CD4-positive, alpha-beta memory T cell (primary cell): ENCODE data around the gene ADCY9. TPM values are rescaled to one million over a fixed set of nuclear protein-coding genes. Genes with fewer than 3 reads are reported as not detected.

Experiments
- CTCF ChIA-PET: fragments of 350-600 bp; sonication (Branson Sonifier 250); formaldehyde crosslinking; loops from one replicate; lab custom pipeline; 2021; ENCODE audit warnings: inconsistent platforms; ENCODE audit not compliant: partially characterized antibody; lab: Charles Lee
- POLR2A ChIA-PET: fragments of 350-600 bp; sonication (Branson Sonifier 250); formaldehyde crosslinking; loops from one replicate; lab custom pipeline; 2021; ENCODE audit not compliant: partially characterized antibody; lab: Charles Lee
- DNase-seq, 5 donors: peaks; one replicate each; pipeline versions ENCODE4 v3.0.0 to v3.0.0-alpha.2; 2020 to 2022; ENCODE audit warnings: mixed read lengths in 1 of 5
- H3K27ac ChIP-seq: one replicate; pipeline ENCODE4 v1.7.0; 2013; ENCODE audit warnings: low read depth, low read length
- H3K27me3 ChIP-seq: 2 replicates; pipeline ENCODE4 v1.7.0; 2013; ENCODE audit warnings: mild to moderate bottlenecking, low read length, moderate library complexity; ENCODE audit not compliant: insufficient read depth
- H3K36me3 ChIP-seq: 2 replicates; pipeline ENCODE4 v1.7.0; 2013; ENCODE audit warnings: mild to moderate bottlenecking, low read length, moderate library complexity; ENCODE audit not compliant: insufficient read depth
- H3K4me1 ChIP-seq: 2 replicates; pipeline ENCODE4 v1.7.0; 2013; ENCODE audit warnings: mild to moderate bottlenecking, low read length, moderate library complexity; ENCODE audit not compliant: insufficient read depth
- H3K4me3 ChIP-seq, 2 donors: one replicate each; pipeline ENCODE4 v1.7.0; 2013; ENCODE audit warnings: low read length in 2 of 2, mild to moderate bottlenecking in 1 of 2
- H3K9me3 ChIP-seq, 2 donors: one replicate each; pipeline ENCODE4 v1.7.0; 2013; ENCODE audit warnings: low read length in 2 of 2, control low read depth in 1 of 2; ENCODE audit not compliant: control insufficient read depth in 1 of 2
- H3K27ac Mint-ChIP-seq, 7 donors: one replicate each; pipeline ENCODE4 v1.8.0; 2020 to 2021; ENCODE audit warnings: mixed read lengths in 7 of 7, mild to moderate bottlenecking in 6 of 7, inconsistent platforms in 3 of 7, moderate library complexity in 3 of 7
- H3K27me3 Mint-ChIP-seq, 2 donors: one replicate each; pipeline ENCODE4 v1.8.0; 2020 to 2021; ENCODE audit warnings: mixed read lengths in 2 of 2
- H3K36me3 Mint-ChIP-seq, 2 donors: one replicate each; pipeline ENCODE4 v1.8.0; 2020 to 2021; ENCODE audit warnings: mixed read lengths in 2 of 2, inconsistent platforms in 1 of 2, mild to moderate bottlenecking in 1 of 2
- H3K4me1 Mint-ChIP-seq, 4 donors: one replicate each; pipeline ENCODE4 v1.8.0; 2020 to 2021; ENCODE audit warnings: mixed read lengths in 4 of 4, mild to moderate bottlenecking in 1 of 4
- H3K4me3 Mint-ChIP-seq, 8 donors: one replicate each; pipeline ENCODE4 v1.8.0; 2020 to 2021; ENCODE audit warnings: mixed read lengths in 8 of 8, mild to moderate bottlenecking in 7 of 8, moderate library complexity in 6 of 8, inconsistent platforms in 3 of 8
- H3K9me3 Mint-ChIP-seq, 8 donors: one replicate each; pipeline ENCODE4 v1.8.0; 2020 to 2021; ENCODE audit warnings: mixed read lengths in 8 of 8, mild to moderate bottlenecking in 5 of 8, inconsistent platforms in 3 of 8, moderate library complexity in 1 of 8
- intact Hi-C: fragments of 100-400 bp; cut with micrococcal nuclease; formaldehyde crosslinking; loops from one replicate; pipeline ENCODE4 v1.15.1; 2023
- polyA plus RNA-seq, 2 donors: library from polyadenylated mRNA; unstranded; fragments of 300-500 nt; fragmentation: Illumina TruSeq; gene quantifications; one replicate each; pipeline ENCODE4 v1.2.3, GENCODE V29; 2021
- total RNA-seq, 2 experiments: library from RNA; stranded (reverse); gene quantifications; one replicate each; pipeline ENCODE4 v1.2.3, GENCODE V29; 2021

Gene ADCY9
- total and polyA plus RNA-seq, 4 experiments from 2014 or later, result 0.26 to 8.1 (median 4.5) TPM

DNA sequence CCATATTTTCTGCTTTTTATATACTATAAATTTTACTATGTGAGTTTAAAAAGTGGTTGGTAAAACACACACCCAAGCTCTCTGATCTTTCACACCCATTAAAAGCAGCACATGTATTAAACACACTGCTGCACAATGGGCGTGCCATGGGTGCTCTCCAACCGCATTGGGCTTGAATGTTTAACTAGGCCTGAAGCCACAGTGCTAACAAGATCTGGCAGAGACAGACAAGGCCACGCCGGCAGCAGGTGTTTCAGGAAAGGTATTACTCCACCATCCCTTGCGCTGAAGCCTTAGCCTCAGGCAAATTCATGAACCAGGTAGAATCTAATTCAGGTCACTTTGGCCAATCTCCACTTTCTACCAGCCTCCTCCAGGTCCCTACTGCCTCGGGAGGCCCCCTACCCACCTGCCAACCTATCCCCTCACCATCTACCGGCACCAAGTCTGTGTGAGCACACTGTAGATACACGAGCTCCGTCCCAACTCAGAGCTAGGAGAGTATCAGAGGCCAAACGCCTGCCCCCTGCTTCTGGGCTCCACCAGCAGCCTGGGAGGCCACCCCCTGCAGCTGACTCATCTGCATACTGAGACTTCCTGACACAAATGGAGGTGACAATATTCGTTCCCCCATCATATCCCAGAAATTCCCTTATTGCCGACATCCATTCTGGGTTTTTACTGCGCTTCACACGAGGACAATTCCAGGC lies 95.0 kb downstream of the ADCY9 start:
- Histone ChIP-seq H3K27me3 (no peaks in the 10 kb centered on the region), H3K4me1 (peaks cover 9% of the 10 kb centered on the region), H3K36me3 (no peaks in the 10 kb centered on the region), H3K4me3 (no peak overlapping the region), H3K27ac (no peak overlapping the region), H3K9me3 (no peaks in the 10 kb centered on the region)
- DNase-seq, result no peak
- peaks cover 0 to 1% (median 0%) of the 10 kb centered on the region in 8 donors for H3K9me3 Mint-ChIP-seq
- ChIA-PET CTCF (interaction anchor here (0.6 kb wide), 1 partner anchor 20 kb away, joined by 3 read pairs; no protein-coding TSS in a partner anchor), POLR2A (no interaction called here)
- H3K4me1 Mint-ChIP-seq, result peaks cover 8 to 15% (median 12%) of the 10 kb centered on the region in 4 donors
- intact Hi-C loops, result no loop called here
- H3K36me3 Mint-ChIP-seq, result no peaks in the 10 kb centered on the region
- peak overlapping the region in 2 of 7 donors; percentile 0 to 50 for H3K27ac Mint-ChIP-seq
- no peak overlapping the region for H3K4me3 Mint-ChIP-seq
- no peaks in the 10 kb centered on the region for H3K27me3 Mint-ChIP-seq

DNA sequence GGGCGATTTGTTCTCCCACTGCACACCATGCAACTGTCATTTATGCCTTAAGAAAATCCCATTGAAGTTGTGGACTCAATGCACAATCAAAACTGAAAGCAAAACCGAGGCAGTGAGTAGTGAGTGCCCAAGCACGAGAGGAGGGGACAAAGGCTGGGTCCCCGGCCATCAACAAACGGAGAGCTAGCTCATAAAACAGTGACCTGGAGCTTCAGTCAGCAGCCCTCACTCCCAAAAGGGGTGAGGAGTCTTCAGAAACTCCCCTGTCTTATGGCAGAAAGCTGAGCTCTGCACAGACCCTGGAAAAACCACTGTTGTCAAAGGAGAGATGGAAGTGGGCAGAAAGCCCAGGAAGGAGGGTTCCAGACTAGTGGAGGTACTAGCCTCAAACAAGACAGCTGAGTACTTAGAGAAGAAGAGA lies 96.9 kb downstream of the ADCY9 start:
- Mint-ChIP-seq H3K4me1 (peaks cover 9 to 18% (median 13%) of the 10 kb centered on the region in 4 donors), H3K36me3 (no peaks in the 10 kb centered on the region), H3K27ac (peak overlapping the region in 3 of 7 donors; percentile 32 to 92 (median 80)), H3K27me3 (no peaks in the 10 kb centered on the region), H3K9me3 (peaks cover 0 to 1% (median 0%) of the 10 kb centered on the region in 8 donors), H3K4me3 (peak overlapping the region in 7 of 8 donors; percentile 54 to 84 (median 65))
- no peak overlapping the region for H3K27ac ChIP-seq
- H3K4me1 ChIP-seq, result peaks cover 9% of the 10 kb centered on the region
- H3K9me3 ChIP-seq, result no peaks in the 10 kb centered on the region
- CTCF ChIA-PET, result interaction anchor here (1.2 kb wide), 1 partner anchor 89 kb away, joined by 3 read pairs; no protein-coding TSS in a partner anchor
- no peaks in the 10 kb centered on the region for H3K27me3 ChIP-seq
- no peak for DNase-seq
- POLR2A ChIA-PET, result no interaction called here
- H3K36me3 ChIP-seq, result no peaks in the 10 kb centered on the region
- H3K4me3 ChIP-seq, result no peak overlapping the region
- intact Hi-C loops, result no loop called here

- Histone ChIP-seq H3K27ac (no peak overlapping the region), H3K9me3 (no peaks in the 10 kb centered on the region), H3K27me3 (no peaks in the 10 kb centered on the region), H3K4me1 (peaks cover 9% of the 10 kb centered on the region), H3K4me3 (no peak overlapping the region), H3K36me3 (no peaks in the 10 kb centered on the region)
- Mint-ChIP-seq H3K27me3 (no peaks in the 10 kb centered on the region), H3K4me1 (peaks cover 9 to 18% (median 13%) of the 10 kb centered on the region in 4 donors), H3K9me3 (peaks cover 0 to 1% (median 0%) of the 10 kb centered on the region in 8 donors), H3K27ac (peak overlapping the region in 1 of 7 donors; percentile 60), H3K36me3 (no peaks in the 10 kb centered on the region), H3K4me3 (peak overlapping the region in 2 of 8 donors; percentile 4 to 6)
- intact Hi-C loops, result no loop called here
- ChIA-PET POLR2A (no interaction called here), CTCF (interaction anchor here (1.2 kb wide), 1 partner anchor 90 kb away, joined by 3 read pairs; no protein-coding TSS in a partner anchor)
- no peak for DNase-seq
Measured at GRCh38 chr16:4018391-4018790, 97.9 kb downstream of the ADCY9 start.

GRCh38 chr16:4017807-4018206 lies 98.4 kb downstream of the ADCY9 start:
- Histone ChIP-seq H3K9me3 (no peaks in the 10 kb centered on the region), H3K4me3 (no peak overlapping the region), H3K27me3 (no peaks in the 10 kb centered on the region), H3K27ac (no peak overlapping the region), H3K4me1 (peaks cover 9% of the 10 kb centered on the region), H3K36me3 (no peaks in the 10 kb centered on the region)
- H3K27ac Mint-ChIP-seq, result no peak overlapping the region
- no peaks in the 10 kb centered on the region for H3K36me3 Mint-ChIP-seq
- POLR2A ChIA-PET, result interaction anchor here (0.6 kb wide), 1 partner anchor 16 kb away, joined by 3 read pairs; no protein-coding TSS in a partner anchor
- H3K4me1 Mint-ChIP-seq, result peaks cover 9 to 18% (median 13%) of the 10 kb centered on the region in 4 donors
- no peak for DNase-seq
- H3K27me3 Mint-ChIP-seq, result no peaks in the 10 kb centered on the region
- H3K9me3 Mint-ChIP-seq, result peaks cover 0 to 1% (median 0%) of the 10 kb centered on the region in 8 donors
- intact Hi-C loops, result no loop called here
- no peak overlapping the region for H3K4me3 Mint-ChIP-seq
- CTCF ChIA-PET, result no interaction called here

GRCh38 chr16:4016658-4017057 lies 99.6 kb downstream of the ADCY9 start:
- H3K27me3 Mint-ChIP-seq, result no peaks in the 10 kb centered on the region
- peak overlapping the region in 1 of 7 donors; percentile 17 for H3K27ac Mint-ChIP-seq
- H3K4me3 Mint-ChIP-seq, result peak overlapping the region in 1 of 8 donors; percentile 0
- ChIA-PET POLR2A (no interaction called here), CTCF (no interaction called here)
- H3K36me3 Mint-ChIP-seq, result no peaks in the 10 kb centered on the region
- intact Hi-C loops, result no loop called here
- Histone ChIP-seq H3K36me3 (no peaks in the 10 kb centered on the region), H3K9me3 (no peaks in the 10 kb centered on the region), H3K27ac (no peak overlapping the region), H3K4me3 (no peak overlapping the region), H3K4me1 (peaks cover 9% of the 10 kb centered on the region), H3K27me3 (no peaks in the 10 kb centered on the region)
- peaks cover 0 to 1% (median 0%) of the 10 kb centered on the region in 8 donors for H3K9me3 Mint-ChIP-seq
- DNase-seq, result peak in 1 of 5 donors; percentile 11
- H3K4me1 Mint-ChIP-seq, result peaks cover 9 to 18% (median 12%) of the 10 kb centered on the region in 4 donors

- no peak overlapping the region for H3K27ac ChIP-seq
- no peak overlapping the region for H3K27ac Mint-ChIP-seq
Measured at GRCh38 chr16:4016005-4016352, 100.3 kb downstream of the ADCY9 start.

DNA sequence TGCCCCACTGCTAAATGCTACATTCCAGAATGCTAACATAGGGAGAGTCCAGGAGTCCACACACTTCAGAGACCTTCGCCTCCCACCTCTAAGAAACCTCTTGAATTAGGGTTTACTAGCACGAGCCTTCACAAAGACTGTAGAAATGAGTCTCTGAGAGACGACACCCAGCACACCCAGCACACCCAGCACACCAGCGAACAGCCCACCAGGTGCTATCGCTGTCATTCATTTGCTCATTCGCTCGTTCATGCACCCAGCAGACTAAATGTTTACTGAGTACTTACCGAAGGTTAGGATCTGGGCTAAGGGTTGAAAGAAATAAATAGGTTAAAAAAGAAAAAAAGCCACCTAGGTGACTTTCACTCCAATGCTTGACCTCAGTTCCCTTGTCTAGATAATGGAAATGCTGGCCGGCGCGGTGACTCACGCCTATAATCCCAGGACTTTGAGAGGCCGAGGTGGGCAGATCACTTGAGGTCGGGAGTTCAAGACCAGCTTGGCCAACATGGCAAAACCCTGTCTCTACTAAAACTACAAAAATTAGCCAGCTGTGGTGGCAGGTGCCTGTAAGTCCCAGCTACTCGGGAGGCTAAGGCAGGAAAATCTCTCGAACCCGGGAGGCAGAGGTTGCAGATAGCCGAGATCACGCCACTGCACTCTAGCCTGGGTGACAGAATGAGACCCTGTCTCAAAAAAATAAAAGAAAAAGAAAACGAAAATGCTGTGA lies 100.8 kb downstream of the ADCY9 start:
- CTCF ChIA-PET, result no interaction called here
- no peak overlapping the region for H3K27ac ChIP-seq
- H3K9me3 ChIP-seq, result no peaks in the 10 kb centered on the region
- Mint-ChIP-seq H3K4me1 (peaks cover 7 to 18% (median 12%) of the 10 kb centered on the region in 4 donors), H3K27ac (peak overlapping the region in 2 of 7 donors; percentile 62 to 65), H3K4me3 (no peak overlapping the region), H3K27me3 (no peaks in the 10 kb centered on the region), H3K9me3 (peaks cover 0 to 1% (median 0%) of the 10 kb centered on the region in 8 donors), H3K36me3 (no peaks in the 10 kb centered on the region)
- intact Hi-C loops, result no loop called here
- DNase-seq, result no peak
- no peaks in the 10 kb centered on the region for H3K27me3 ChIP-seq
- H3K4me3 ChIP-seq, result no peak overlapping the region
- peaks cover 9% of the 10 kb centered on the region for H3K4me1 ChIP-seq
- POLR2A ChIA-PET, result no interaction called here
- H3K36me3 ChIP-seq, result no peaks in the 10 kb centered on the region

More at GRCh38 chr16:4016005-4016352, 100.3 kb downstream of the ADCY9 start:
- H3K4me3 Mint-ChIP-seq, result no peak overlapping the region
- no peaks in the 10 kb centered on the region for H3K27me3 Mint-ChIP-seq
- Histone ChIP-seq H3K27me3 (no peaks in the 10 kb centered on the region), H3K4me3 (no peak overlapping the region), H3K36me3 (no peaks in the 10 kb centered on the region), H3K9me3 (no peaks in the 10 kb centered on the region), H3K4me1 (peaks cover 9% of the 10 kb centered on the region)
- ChIA-PET CTCF (no interaction called here), POLR2A (no interaction called here)
- H3K9me3 Mint-ChIP-seq, result peaks cover 0 to 1% (median 0%) of the 10 kb centered on the region in 8 donors
- peaks cover 7 to 18% (median 12%) of the 10 kb centered on the region in 4 donors for H3K4me1 Mint-ChIP-seq
- DNase-seq, result no peak
- no peaks in the 10 kb centered on the region for H3K36me3 Mint-ChIP-seq
- intact Hi-C loops, result no loop called here
